NCI-H2196 treated with DMSO at 0.1 percent for 48 hours (cell line): ENCODE data around the gene SORCS2.

Experiments
- DNase-seq: peaks from one replicate; lab custom pipeline; 2025; ENCODE audit not compliant: unreplicated experiment; lab: John Stamatoyannopoulos, UW

SORCS2 gene

GRCh38 chr4:7241597-7242125 is 49.3 kb downstream of the SORCS2 start:
- no peak for DNase-seq

DNA sequence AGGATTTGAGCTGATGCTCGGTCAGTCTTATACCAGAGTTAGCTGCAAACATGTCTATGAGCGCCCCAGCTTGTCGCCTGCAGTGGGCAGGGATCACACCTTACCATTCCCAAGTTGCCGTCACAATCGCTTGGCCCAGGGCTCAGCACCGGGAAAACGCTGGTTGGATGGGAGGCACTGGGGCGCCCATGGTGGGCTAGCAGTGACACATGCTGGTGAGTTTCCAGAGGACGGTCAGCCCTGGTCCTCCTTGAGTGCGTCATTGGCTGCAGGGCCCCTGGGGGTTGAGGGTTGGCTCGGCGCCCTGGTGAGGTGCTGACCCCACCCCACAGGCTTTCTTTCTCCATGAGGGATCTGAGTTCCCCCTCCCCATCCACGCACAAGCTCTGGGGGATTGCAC is 50.4 kb downstream of the SORCS2 start:
- DNase-seq: no peak

DNA sequence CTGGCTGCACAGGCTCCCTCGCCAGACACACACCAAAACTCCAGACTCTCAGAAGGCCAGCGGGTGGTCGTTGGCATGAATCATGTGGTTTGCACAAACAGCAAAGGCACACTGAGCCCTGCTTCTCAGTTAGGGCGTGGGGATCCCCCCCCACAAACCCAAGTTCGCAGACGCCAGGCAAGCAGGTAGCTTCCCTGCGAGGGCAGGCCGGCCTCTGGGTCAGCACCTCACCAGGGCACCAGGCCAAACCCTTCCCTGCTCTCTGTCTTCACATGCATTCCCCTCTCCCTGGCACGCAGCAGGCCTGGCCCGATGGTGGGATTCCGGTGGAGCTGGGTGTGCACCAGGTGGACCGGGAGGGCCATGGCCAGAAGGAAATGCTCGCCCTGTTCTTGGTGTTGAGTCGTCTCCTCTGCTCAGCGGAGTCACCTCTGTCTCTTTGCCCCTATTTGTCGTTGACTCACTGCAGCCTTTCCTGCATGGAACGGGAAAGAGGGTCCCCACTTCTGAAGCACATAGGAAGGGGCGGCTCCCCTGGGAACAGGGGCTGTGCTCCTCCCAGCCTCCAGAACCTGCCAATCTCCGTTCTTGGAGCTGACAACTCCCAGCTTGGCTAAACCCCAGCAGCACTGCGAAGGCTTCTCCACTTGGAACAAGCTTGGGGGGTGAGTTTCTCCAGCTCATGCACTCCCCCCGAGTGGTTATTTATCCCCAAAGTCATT is 51.4 kb downstream of the SORCS2 start:
- no peak for DNase-seq

DNA sequence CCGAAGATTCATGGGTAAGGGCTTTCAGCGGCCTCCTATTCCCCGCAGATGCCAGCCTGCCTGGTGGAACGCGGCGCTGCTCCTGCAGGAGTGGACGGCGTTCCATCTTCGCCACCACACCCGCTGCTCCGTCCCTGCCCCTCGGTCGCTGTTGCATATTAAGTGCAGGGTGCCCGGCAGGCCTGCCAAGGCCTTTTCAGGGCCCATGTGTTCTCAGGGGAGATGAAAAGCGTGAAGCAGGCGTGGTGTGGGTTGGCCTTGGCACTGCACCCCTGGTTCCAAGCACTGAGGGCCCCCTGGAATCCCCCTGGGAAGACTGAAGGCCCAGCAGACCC is 52.0 kb downstream of the SORCS2 start:
- no peak for DNase-seq

- DNase-seq: no peak
These were observed 52.5 kb downstream of the SORCS2 start for GRCh38 chr4:7244751-7245320.

- no peak for DNase-seq
These were observed 55.2 kb downstream of the SORCS2 start for GRCh38 chr4:7247521-7247920.

DNA sequence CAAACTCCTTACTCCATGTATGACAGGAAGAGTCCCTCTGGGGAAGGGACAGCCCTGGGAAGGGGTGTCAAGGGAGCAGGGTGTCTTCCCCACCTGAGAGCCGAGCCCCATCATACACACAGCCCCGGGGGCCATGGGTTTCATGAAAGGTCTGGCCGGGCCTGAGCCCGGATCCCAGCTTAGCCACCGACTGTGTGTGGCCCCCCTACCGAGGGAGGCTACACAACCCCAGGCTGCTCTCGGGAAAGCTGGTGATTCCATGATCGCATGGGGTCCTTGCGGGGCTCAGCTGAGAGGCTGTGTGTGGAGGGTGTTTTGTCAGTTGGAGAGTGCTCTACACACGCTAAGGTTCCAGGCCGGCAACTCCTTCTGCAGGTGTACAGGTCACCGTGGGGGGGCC is 55.6 kb downstream of the SORCS2 start:
- DNase-seq: no peak

GRCh38 chr4:7248857-7249256 is 56.5 kb downstream of the SORCS2 start:
- no peak for DNase-seq

- no peak for DNase-seq
These were observed 59.0 kb downstream of the SORCS2 start for GRCh38 chr4:7251321-7251720.

DNA sequence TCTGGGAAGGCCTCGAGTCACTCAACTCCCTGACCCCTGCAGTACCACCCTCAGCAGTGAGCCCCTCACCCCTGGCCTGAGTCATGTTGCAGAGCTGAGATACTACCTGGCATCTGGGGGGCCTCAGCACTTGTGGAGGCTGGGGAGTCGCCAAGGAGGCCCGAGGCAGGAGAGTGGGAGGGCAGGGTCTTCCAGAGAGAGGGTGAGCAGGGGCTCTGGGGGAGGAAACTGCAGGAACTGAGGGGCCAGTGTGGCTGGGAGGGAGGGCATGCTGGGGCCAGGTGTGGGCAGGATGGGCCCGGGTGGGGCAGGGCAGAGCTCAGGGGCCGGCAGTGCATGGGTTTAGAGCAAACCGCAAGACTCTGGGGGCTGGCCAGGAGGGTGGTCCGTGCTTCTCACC is 59.7 kb downstream of the SORCS2 start:
- DNase-seq: no peak

- DNase-seq: no peak
These were observed 60.4 kb downstream of the SORCS2 start for GRCh38 chr4:7252510-7253340.

DNA sequence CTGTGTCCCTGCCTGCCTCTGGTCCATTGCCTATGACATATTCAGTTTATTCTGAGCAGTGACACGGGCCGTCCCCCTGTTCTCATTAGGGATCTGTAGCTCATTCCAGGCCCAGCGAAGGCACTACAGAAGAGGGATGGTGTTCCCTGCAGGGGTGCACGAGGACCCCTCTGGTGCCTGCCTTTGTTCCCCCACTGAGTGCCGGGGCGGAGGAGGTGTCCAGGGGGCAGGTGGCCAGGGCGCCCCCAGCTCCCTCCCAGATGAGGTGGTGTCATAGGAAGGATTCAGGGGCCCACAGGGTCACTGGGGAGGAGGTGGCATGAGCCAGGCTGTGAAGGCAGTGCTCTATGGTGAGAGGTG is 61.0 kb downstream of the SORCS2 start:
- DNase-seq: no peak

GRCh38 chr4:7253837-7254236 is 61.5 kb downstream of the SORCS2 start:
- no peak for DNase-seq

DNA sequence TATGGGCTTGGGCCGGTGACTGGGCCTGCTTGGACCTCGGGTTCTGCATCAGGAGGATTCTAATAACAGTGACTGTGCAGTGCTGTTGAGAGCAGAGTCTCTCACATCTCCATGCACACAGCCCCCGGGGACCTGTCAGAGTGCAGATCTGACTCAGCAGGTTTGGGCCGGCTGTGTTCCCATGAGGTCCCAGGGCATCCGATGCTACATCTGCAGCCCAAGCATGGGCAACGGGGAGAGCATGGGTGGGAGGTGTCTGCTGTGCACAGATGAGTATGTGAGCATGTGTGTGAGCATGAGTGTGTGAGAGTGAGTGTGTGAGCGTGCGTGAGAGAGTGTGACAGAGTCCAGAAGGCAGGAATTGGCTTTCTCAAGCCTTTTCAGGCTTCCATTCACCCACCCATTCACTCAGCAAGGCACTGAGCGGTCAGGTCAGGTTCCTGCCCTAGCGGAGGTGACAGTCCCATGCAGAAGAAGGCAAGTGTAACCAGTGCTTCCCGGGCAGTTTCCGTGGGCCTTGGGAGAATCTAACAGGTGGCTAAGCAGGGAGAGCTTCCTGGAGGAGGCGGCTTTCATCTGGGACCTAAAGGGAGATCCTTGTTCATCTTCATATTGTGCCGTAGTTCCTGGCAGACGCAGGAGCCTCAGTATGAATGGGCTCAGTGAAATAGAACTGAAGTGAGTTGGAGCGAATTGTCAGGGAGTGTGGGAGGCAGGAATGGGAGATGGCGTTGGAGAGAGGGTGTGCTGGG is 62.6 kb downstream of the SORCS2 start:
- no peak for DNase-seq

DNA sequence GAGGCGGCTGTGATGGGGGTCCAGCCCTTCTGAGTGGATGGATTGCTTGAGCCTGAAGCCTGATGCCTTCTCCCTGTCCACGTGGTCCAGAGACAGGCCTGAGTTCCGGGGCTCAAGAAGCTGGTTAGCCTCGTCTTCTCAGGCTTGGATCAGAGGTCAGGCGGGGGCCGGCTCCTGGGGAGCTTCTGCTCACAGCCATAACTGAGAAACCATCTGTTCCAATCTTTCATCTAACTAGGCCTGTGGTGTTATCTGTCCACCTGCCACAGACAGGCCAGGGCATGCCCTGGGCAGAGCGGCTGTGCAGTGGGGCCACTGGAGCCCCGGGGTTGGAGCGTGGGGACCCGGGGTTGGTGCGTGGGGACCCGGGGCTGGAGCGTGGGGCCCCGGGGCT is 63.1 kb downstream of the SORCS2 start:
- DNase-seq: no peak

- no peak for DNase-seq
These were observed 63.7 kb downstream of the SORCS2 start for GRCh38 chr4:7255996-7256395.

DNA sequence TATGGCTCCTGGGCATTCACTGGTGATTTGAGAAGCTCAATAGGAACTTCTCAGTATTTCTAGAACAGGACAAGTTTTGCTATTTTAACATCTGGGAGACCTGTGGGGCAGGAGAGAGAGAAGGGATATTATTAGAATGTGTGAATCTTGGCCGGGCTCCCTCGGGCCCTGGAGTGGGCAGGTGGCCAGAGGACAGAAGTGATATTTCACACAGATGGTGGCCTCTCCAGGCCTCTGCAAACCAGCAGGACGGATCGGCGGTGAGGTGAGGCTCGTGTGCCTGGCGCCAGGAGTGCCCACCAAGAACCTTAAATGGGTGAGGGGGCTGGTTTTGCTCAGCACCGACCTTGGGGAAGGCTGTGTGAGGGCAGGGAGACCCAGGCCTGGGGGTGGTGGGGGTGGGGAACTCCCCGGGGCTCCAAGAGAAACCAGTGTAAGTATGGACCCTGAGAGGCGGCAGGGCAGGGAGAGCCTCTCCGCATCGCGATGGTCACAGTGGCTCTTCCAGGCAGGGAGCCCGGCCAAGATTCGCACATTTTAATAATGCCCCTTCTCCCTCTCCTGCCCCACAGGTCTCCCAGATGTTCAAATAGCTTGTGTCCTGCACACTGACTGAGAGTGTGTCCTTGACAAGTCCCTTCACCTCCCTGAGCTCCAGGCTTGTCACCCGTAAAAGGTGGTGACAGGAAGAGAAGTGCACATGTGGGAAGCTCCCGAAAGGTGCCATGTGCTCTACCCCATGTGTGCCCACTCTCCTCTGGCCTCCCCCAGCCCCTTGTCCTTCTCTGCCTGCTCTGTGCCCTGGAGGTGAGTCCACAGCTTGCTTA is 64.9 kb downstream of the SORCS2 start:
- no peak for DNase-seq

DNA sequence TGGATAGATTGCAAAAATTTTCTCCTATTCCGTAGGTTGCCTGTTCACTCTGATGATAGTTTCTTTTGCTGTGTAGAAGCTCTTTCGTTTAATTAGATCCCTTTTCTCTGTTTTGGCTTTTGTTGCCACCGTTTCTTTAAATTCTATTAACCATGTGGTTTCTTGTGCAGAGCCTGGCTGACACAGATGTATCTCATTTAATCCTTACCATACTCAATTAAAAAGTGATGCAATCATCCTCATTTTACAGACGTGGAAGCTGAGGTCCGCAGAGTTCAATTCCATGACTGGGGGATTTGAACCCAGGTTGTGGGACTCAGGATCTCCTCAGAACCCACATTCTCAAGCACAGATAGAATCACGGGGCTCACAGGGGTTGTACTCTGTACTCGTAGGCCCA is 66.7 kb downstream of the SORCS2 start:
- DNase-seq: no peak

DNA sequence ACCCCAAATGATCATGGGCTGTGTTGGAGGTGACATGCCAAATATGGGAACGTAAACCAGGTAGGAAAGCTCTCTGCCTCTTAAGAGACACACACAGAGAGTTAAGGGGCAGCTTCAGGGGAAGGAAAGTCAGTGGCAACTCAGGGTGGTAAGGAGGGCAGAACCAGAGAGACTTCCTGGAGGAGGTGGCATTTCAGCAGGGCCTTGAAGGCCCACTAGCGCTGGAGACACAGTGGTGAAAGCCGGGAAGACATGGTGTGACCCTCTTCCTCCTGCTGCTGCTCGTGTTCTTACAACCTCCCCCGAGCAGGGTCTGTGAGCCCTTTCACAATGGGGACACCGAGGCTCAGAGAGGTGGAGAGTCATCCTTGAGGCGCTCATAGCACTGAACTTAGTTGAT is 68.2 kb downstream of the SORCS2 start:
- DNase-seq: no peak

DNA sequence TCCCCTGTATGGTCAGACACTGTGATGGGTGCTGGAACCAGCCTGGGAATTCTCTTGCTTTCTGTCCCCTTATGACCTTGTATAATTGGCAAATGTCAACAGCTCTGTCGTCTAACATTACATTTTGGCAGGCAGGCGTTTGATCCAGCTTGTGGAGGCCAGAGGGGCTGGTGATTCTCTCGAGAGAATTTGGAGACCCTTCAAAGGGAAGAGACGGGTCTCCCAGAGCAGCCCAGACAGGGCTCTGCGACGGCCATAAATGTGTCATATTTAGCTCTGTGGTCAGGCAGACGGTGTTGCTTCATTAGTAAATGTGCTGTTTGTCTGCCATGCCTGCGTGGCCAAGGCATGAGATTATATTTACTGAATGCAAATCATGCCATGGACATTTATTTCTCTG is 68.7 kb downstream of the SORCS2 start:
- no peak for DNase-seq

GRCh38 chr4:7261536-7261935 is 69.2 kb downstream of the SORCS2 start:
- no peak for DNase-seq
